Skeletal muscle tissue (tissue), 4 donors: ENCODE data around the gene TRAK1. TPM values are rescaled to one million over a fixed set of nuclear protein-coding genes. Genes with fewer than 3 reads are reported as not detected.

Experiments
- H3K27ac ChIP-seq: one replicate; pipeline ENCODE4 v1.7.0; 2013; ENCODE audit warnings: mild to moderate bottlenecking, low read depth, low read length, inconsistent platforms
- H3K27me3 ChIP-seq, 3 donors: one replicate each; pipeline ENCODE4 v1.7.0; 2013; ENCODE audit warnings: low read length in 3 of 3; ENCODE audit not compliant: control insufficient read depth in 3 of 3, insufficient read depth in 3 of 3
- H3K36me3 ChIP-seq, 3 donors: one replicate each; pipeline ENCODE4 v1.7.0; 2013; ENCODE audit warnings: low read length in 3 of 3; ENCODE audit not compliant: control insufficient read depth in 3 of 3, insufficient read depth in 3 of 3
- H3K4me1 ChIP-seq, 3 donors: one replicate each; pipeline ENCODE4 v1.7.0; 2013; ENCODE audit warnings: low read length in 3 of 3, mild to moderate bottlenecking in 3 of 3; ENCODE audit not compliant: control insufficient read depth in 3 of 3, insufficient read depth in 3 of 3
- H3K4me3 ChIP-seq, 3 donors: one replicate each; pipeline ENCODE4 v1.7.0; 2013; ENCODE audit warnings: low read length in 3 of 3
- H3K9ac ChIP-seq, 3 donors: one replicate each; pipeline ENCODE4 v1.7.0; 2013; ENCODE audit warnings: low read length in 3 of 3, mild to moderate bottlenecking in 3 of 3, moderate library complexity in 2 of 3, low read depth in 1 of 3
- H3K9me3 ChIP-seq, 3 donors: one replicate each; pipeline ENCODE4 v1.7.0; 2013; ENCODE audit warnings: low read length in 3 of 3; ENCODE audit not compliant: control insufficient read depth in 3 of 3
- total RNA-seq: library from RNA; depleted of rRNA; stranded (reverse); fragments of >200 nt; gene quantifications from one replicate; pipeline ENCODE4 v1.2.3, GENCODE V29; 2014
- donor health status: Osteomylitis.

The TRAK1 gene
- total RNA-seq, 1 donor from 2014 or later: 57.9 TPM

GRCh38 chr3:42130007-42130328 is 38.8 kb downstream of the TRAK1 start:
- no peak overlapping the region for H3K4me3 ChIP-seq
- H3K4me1 ChIP-seq: peaks cover 4 to 21% (median 10%) of the 10 kb centered on the region in 3 donors
- no peak overlapping the region for H3K9ac ChIP-seq
- H3K36me3 ChIP-seq: peaks cover 0 to 16% (median 8%) of the 10 kb centered on the region in 3 donors
- H3K27me3 ChIP-seq: no peaks in the 10 kb centered on the region
- H3K27ac ChIP-seq: no peak overlapping the region
- H3K9me3 ChIP-seq: no peaks in the 10 kb centered on the region

- H3K9ac ChIP-seq: no peak overlapping the region
- peaks cover 8 to 25% (median 14%) of the 10 kb centered on the region in 3 donors for H3K4me1 ChIP-seq
- no peaks in the 10 kb centered on the region for H3K9me3 ChIP-seq
- peaks cover 0 to 11% (median 5%) of the 10 kb centered on the region in 3 donors for H3K36me3 ChIP-seq
- H3K27me3 ChIP-seq: no peaks in the 10 kb centered on the region
- H3K4me3 ChIP-seq: no peak overlapping the region
- no peak overlapping the region for H3K27ac ChIP-seq
Observed at GRCh38 chr3:42130329-42131070, 39.3 kb downstream of the TRAK1 start.

GRCh38 chr3:42133500-42134298 is 42.5 kb downstream of the TRAK1 start:
- Histone ChIP-seq H3K27ac (no peak overlapping the region), H3K9ac (no peak overlapping the region), H3K4me1 (peaks cover 8 to 26% (median 14%) of the 10 kb centered on the region in 3 donors), H3K9me3 (no peaks in the 10 kb centered on the region), H3K27me3 (no peaks in the 10 kb centered on the region), H3K4me3 (no peak overlapping the region), H3K36me3 (peaks cover 0 to 3% (median 0%) of the 10 kb centered on the region in 3 donors)

- Histone ChIP-seq H3K27ac (no peak overlapping the region), H3K9ac (no peak overlapping the region), H3K36me3 (peaks cover 3 to 6% (median 5%) of the 10 kb centered on the region in 3 donors), H3K27me3 (no peaks in the 10 kb centered on the region), H3K4me3 (peak overlapping the region in 1 of 3 donors; percentile 41), H3K4me1 (peaks cover 4 to 15% (median 6%) of the 10 kb centered on the region in 3 donors), H3K9me3 (no peaks in the 10 kb centered on the region)
Observed at GRCh38 chr3:42134867-42135464, 43.8 kb downstream of the TRAK1 start.

- H3K4me1 ChIP-seq: peaks cover 13 to 21% (median 17%) of the 10 kb centered on the region in 3 donors
- no peaks in the 10 kb centered on the region for H3K27me3 ChIP-seq
- no peak overlapping the region for H3K4me3 ChIP-seq
- H3K9me3 ChIP-seq: no peaks in the 10 kb centered on the region
- no peak overlapping the region for H3K27ac ChIP-seq
- H3K9ac ChIP-seq: no peak overlapping the region
- H3K36me3 ChIP-seq: peaks cover 2 to 6% (median 3%) of the 10 kb centered on the region in 3 donors
Observed at GRCh38 chr3:42139621-42140453, 48.7 kb downstream of the TRAK1 start.

GRCh38 chr3:42140665-42141203 is 49.6 kb downstream of the TRAK1 start:
- peaks cover 9 to 15% (median 12%) of the 10 kb centered on the region in 3 donors for H3K4me1 ChIP-seq
- H3K9me3 ChIP-seq: no peaks in the 10 kb centered on the region
- no peak overlapping the region for H3K27ac ChIP-seq
- no peak overlapping the region for H3K9ac ChIP-seq
- no peaks in the 10 kb centered on the region for H3K27me3 ChIP-seq
- H3K4me3 ChIP-seq: no peak overlapping the region
- H3K36me3 ChIP-seq: peaks cover 2 to 6% (median 3%) of the 10 kb centered on the region in 3 donors

GRCh38 chr3:42143440-42143839 is 52.3 kb downstream of the TRAK1 start:
- Histone ChIP-seq H3K27ac (peak overlapping the region; percentile 39), H3K9me3 (no peaks in the 10 kb centered on the region), H3K9ac (peak overlapping the region in 1 of 3 donors; percentile 40), H3K4me3 (peak overlapping the region in 1 of 3 donors; percentile 13), H3K27me3 (no peaks in the 10 kb centered on the region), H3K36me3 (peaks cover 2 to 6% (median 3%) of the 10 kb centered on the region in 3 donors), H3K4me1 (peaks cover 10 to 17% (median 14%) of the 10 kb centered on the region in 3 donors)

GRCh38 chr3:42144209-42144608 is 53.1 kb downstream of the TRAK1 start:
- Histone ChIP-seq H3K36me3 (peaks cover 2 to 5% (median 3%) of the 10 kb centered on the region in 3 donors), H3K4me3 (no peak overlapping the region), H3K27ac (no peak overlapping the region), H3K27me3 (no peaks in the 10 kb centered on the region), H3K9ac (no peak overlapping the region), H3K4me1 (peaks cover 18 to 22% (median 21%) of the 10 kb centered on the region in 3 donors), H3K9me3 (no peaks in the 10 kb centered on the region)
